Measurements from ENCODE around the gene MS4A4E. TPM values are rescaled to one million over a fixed set of nuclear protein-coding genes. Genes with fewer than 3 reads are reported as not detected.

Gene MS4A4E
- total and polyA plus RNA-seq, 2 experiments from 2014 or later = not detected

DNA sequence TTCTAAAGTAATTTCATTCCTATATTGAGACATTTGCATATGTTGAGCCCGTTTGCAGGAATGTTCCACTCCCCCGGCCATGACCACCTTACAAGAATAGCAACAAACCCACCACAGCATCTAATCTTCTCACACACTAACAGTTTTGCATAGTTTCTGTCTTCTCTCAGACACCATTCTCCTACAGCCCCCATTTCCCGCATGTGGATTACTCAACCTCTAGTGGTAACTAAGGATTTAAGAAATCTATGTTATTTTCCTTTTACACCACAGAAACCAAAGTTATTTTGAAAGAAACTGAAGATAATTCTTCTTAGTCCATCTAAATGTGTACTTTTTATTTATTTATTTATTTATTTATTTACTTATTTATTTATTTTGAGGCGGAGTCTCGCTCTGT lies 2.3 kb downstream of the MS4A4E start:
- H3K4me3 ChIP-seq = no peak overlapping the region
- TF ChIP-seq, protein P1, sequence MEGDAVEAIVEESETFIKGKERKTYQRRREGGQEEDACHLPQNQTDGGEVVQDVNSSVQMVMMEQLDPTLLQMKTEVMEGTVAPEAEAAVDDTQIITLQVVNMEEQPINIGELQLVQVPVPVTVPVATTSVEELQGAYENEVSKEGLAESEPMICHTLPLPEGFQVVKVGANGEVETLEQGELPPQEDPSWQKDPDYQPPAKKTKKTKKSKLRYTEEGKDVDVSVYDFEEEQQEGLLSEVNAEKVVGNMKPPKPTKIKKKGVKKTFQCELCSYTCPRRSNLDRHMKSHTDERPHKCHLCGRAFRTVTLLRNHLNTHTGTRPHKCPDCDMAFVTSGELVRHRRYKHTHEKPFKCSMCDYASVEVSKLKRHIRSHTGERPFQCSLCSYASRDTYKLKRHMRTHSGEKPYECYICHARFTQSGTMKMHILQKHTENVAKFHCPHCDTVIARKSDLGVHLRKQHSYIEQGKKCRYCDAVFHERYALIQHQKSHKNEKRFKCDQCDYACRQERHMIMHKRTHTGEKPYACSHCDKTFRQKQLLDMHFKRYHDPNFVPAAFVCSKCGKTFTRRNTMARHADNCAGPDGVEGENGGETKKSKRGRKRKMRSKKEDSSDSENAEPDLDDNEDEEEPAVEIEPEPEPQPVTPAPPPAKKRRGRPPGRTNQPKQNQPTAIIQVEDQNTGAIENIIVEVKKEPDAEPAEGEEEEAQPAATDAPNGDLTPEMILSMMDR (IDR thresholded peaks at IDR 0.05; ENCODE audit: low read depth, low read length) = no peak
- DNase-seq (ENCODE audit: low read depth in 1 of 2, low spot score in 1 of 2) = peak in 1 of 2 donors; percentile 6

DNA sequence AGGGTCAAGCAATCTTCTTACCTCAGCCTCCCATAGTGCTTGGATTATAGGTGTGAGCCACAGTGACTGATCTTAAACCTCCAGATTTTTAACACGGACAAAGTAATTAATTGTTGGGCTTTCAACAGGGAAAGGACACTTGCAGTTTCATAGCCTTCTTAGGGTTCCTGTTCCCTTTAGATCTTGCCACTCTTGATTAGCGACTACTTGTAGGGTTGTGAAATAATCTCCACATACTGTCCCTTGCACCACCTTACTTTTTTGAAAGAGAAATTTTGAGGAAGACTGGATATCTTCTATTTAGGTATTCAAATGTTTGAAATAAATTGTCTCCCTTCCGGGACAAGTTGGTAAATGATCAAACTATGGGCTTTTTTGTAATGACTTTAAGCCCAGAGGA lies 7.6 kb downstream of the MS4A4E start:
- Histone ChIP-seq H3K4me1 (ENCODE audit: low read depth) (no peaks in the 10 kb centered on the region), H3K36me3 (no peaks in the 10 kb centered on the region)

More for the DNA sequence above, 2.3 kb downstream of the MS4A4E start:
- no peaks in the 10 kb centered on the region for H3K9me3 ChIP-seq (ENCODE audit: low read depth)
- no peaks in the 10 kb centered on the region for H3K4me1 ChIP-seq (ENCODE audit: low read depth)
- H3K27me3 ChIP-seq = no peaks in the 10 kb centered on the region
- H3K36me3 ChIP-seq = no peaks in the 10 kb centered on the region
- no peak overlapping the region for H3K27ac ChIP-seq

DNA sequence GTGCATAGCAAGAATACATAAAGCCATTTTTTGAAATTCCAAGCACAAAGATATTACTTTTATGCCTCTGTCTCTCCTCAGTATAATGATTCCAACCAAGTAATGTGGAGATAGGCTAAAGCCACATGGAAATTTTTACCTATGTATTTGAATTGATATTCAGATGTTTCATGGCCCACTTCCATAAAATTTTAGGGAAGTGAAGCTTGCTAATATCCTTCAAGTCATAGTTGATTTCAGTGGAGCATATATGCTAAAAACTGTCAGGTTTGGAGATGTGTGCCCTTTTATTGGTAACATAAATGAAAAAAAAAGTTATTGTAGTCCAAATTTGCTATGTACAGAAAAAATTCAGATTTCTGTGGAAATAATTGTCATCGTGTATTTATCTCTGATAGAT lies 12.3 kb downstream of the MS4A4E start:
- no peaks in the 10 kb centered on the region for H3K4me1 ChIP-seq (ENCODE audit: low read depth)
- TF ChIP-seq, protein P1 (IDR thresholded peaks at IDR 0.05; ENCODE audit: low read depth, low read length) = no peak

More for the DNA sequence above, 7.6 kb downstream of the MS4A4E start:
- TF ChIP-seq, protein P1 (IDR thresholded peaks at IDR 0.05; ENCODE audit: low read depth, low read length) = no peak
- Histone ChIP-seq H3K27me3 (no peaks in the 10 kb centered on the region), H3K4me3 (no peak overlapping the region), H3K9me3 (ENCODE audit: low read depth) (no peaks in the 10 kb centered on the region), H3K27ac (no peak overlapping the region)
- no peak for DNase-seq (ENCODE audit: low read depth in 1 of 2, low spot score in 1 of 2)

DNA sequence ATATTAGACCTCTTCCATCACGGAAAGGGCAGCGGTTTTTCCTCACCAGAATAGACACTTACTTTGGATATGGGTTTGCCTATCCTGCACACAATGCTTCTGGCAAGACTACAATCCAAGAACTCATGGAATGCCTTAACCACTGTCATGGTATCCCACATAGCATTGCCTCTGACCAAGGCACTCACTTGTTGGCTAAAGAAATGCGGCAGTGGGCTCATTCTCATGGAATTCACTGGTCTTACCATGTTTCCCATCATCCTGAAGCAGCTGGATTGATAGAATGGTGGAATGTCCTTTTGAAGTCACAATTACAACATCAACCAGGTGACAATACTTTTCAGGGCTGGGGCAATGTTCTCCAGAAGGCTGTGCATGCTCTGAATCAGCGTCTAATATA lies 20.8 kb downstream of the MS4A4E start:
- H3K27me3 ChIP-seq = no peaks in the 10 kb centered on the region
- no peaks in the 10 kb centered on the region for H3K4me1 ChIP-seq (ENCODE audit: low read depth)
- no peak overlapping the region for H3K27ac ChIP-seq
- TF ChIP-seq, protein P1 (IDR thresholded peaks at IDR 0.05; ENCODE audit: low read depth, low read length) = no peak
- no peak for DNase-seq (ENCODE audit: low read depth in 1 of 2, low spot score in 1 of 2)
- no peaks in the 10 kb centered on the region for H3K36me3 ChIP-seq
- no peak overlapping the region for H3K4me3 ChIP-seq
- no peaks in the 10 kb centered on the region for H3K9me3 ChIP-seq (ENCODE audit: low read depth)

More for the DNA sequence above, 12.3 kb downstream of the MS4A4E start:
- no peak overlapping the region for H3K4me3 ChIP-seq
- H3K27me3 ChIP-seq = no peaks in the 10 kb centered on the region
- H3K9me3 ChIP-seq (ENCODE audit: low read depth) = no peaks in the 10 kb centered on the region
- no peak overlapping the region for H3K27ac ChIP-seq
- DNase-seq (ENCODE audit: low read depth in 1 of 2, low spot score in 1 of 2) = no peak
- H3K36me3 ChIP-seq = no peaks in the 10 kb centered on the region

DNA sequence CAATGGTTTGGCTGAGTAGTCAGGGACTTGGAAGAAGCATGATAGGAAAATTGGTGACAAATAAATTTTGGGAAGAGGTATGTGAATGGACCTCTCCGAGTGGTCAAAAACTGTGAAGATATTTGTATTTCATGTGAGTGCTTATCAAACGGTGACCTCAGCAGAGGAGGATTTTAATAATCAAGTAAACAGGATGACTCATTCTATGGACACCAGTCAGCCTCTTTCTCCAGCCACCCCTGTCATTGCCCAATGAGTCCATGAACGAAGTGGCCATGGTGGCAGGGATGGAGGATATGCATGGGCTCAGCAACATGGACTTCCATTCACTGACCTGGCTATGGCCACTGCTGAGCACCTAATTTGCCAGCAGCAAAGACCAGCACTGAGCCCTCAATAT lies 21.2 kb downstream of the MS4A4E start:
- Histone ChIP-seq H3K27ac (no peak overlapping the region), H3K4me1 (ENCODE audit: low read depth) (no peaks in the 10 kb centered on the region), H3K36me3 (no peaks in the 10 kb centered on the region), H3K4me3 (no peak overlapping the region), H3K9me3 (ENCODE audit: low read depth) (no peaks in the 10 kb centered on the region), H3K27me3 (no peaks in the 10 kb centered on the region)
- DNase-seq (ENCODE audit: low read depth in 1 of 2, low spot score in 1 of 2) = no peak
- TF ChIP-seq, protein P1 (IDR thresholded peaks at IDR 0.05; ENCODE audit: low read depth, low read length) = no peak

DNA sequence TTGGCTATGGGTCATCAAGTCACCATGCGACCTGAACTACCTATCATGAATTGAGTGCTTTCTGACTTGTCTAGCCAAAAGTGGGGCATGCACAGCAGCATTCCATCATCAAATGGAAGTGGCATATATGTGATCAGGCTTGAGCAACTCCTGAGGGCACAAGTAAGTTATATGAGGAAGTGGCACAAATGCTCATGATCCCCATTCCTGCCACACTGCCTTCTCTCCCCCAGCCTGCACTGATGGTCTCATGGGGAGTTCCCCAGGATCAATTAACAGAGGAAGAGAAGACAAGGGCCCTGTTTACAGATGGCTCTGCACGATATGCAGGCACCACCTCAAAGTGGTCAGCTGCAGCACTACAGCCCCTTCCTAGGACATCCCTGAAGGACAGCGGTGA lies 21.8 kb downstream of the MS4A4E start:
- Histone ChIP-seq H3K4me3 (no peak overlapping the region), H3K27me3 (no peaks in the 10 kb centered on the region), H3K36me3 (no peaks in the 10 kb centered on the region), H3K9me3 (ENCODE audit: low read depth) (no peaks in the 10 kb centered on the region), H3K4me1 (ENCODE audit: low read depth) (no peaks in the 10 kb centered on the region), H3K27ac (no peak overlapping the region)
- DNase-seq (ENCODE audit: low read depth in 1 of 2, low spot score in 1 of 2) = no peak
- TF ChIP-seq, protein P1 (IDR thresholded peaks at IDR 0.05; ENCODE audit: low read depth, low read length) = no peak
